ENCODE results near the gene HNRNPA3.
"Not testable (repeated sequence)": the region's sequence is repeated elsewhere in the genome, so short reads cannot be mapped to it uniquely, and the experiment has no call there.

Gene HNRNPA3

DNA sequence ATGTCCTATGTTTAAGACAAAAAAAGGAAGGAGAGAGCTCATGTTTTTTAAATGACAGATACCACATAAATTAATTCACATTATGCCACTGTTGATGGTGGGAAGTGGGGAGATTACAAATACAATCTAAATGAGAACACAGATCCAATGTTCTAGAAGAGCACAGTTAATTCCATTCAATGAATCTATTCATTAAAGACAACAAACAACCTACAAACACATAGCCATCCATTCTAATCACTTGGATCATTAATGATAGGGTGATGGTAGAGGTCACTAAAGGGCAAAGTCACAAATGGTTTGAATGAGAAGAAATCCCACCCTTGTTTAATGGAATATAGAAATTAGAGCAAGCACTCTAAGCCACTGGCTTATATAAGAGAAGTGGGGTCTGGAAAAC lies 21.7 kb downstream of the HNRNPA3 start:
- DNase-seq = no peak

DNA sequence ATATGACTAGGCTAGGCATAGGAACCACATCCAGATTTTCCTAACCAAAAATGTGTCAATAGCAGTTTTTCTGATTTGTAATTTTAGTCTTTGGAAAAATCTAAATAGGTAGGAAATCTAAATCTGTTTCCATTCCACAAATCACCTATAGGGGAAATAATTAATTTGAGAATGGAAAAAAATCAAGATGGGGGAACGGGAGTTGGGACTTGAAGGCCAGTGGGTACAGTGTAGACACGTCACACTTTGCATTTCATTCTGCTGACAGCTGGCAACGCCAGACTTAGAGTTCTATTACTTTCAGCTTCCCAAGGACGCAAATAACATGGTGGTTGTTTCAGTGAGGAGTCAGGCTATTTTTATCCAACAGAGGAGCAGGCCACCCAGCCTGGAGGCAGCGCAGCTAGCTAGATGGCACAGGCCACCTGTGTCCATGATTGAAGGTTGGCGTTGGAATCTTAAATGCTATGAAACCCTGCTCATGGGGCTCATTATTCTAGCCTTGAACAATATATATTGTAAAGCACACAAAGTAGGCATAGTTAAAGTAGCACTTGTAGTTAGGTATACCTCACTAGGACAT lies 23.4 kb downstream of the HNRNPA3 start:
- no peak for DNase-seq

DNA sequence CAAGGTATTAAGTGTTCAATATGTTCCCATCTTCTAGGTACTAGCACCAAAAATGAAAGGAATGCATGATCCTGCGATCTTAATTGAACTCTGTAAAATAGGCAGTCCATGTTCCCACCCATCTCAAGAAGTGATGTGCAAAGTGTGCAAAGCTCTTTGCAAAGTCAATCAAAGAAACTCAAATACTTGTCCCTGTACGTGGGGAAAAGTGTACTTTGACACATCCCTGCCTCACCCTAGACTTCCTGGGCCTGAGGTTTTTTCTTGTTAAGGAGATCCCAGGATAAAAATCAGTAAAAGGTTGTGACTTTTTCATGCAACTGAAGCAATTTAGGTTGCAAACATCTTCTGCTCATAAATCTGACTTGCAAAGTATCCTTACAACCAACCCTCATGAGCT lies 25.3 kb downstream of the HNRNPA3 start:
- no peak for DNase-seq

DNA sequence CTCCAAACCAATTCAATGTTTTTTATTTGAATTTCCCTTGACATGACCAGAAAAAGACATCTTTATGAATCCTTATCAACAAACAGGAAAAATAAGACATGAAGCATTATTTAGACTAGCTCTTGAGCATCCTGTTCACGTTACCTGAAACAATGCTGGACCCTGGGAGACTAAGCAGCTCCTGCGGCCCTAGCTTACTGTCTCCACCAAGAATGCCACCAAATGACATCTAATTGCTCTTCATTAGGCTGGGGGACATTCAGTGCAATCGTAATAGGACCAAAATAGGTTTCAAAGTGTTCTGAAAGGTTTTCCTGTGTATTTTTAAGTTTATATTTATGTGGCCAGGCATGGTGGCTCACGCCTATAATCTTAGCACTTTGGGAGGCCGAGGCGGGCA lies 26.5 kb downstream of the HNRNPA3 start:
- no peak for DNase-seq

DNA sequence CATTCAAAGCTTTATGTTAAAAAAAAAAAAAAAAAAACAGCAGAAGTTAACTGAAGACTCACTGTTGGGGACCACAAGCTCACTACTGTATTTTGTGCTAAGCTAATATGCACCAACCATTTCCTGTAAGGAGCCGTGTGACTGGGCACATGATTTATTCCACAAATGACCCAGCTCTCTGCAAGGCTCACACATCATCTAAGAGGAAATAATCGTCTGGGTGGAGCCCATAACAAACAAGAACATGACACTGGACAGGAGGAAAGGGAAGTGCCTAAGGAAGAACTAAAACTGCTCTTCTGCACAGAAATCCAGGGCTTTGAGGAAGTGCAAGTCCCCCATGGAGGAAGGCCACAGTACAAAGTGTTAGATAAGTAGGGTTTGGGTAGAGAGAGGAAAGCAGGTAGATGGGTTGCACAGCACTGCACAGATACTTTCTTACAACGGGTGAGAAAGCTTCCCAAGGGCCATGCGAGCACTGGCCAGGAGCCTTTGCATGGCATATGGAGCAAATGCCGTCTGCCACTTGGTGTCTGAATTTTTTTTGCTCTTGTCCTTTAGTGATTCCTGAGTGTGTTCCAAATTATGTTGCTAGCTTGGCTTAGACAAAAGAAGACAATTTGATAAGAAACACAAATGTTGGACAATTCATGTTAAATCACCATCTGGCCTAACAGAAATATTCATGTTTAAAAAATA lies 27.5 kb downstream of the HNRNPA3 start:
- peak; percentile 84 for DNase-seq

DNA sequence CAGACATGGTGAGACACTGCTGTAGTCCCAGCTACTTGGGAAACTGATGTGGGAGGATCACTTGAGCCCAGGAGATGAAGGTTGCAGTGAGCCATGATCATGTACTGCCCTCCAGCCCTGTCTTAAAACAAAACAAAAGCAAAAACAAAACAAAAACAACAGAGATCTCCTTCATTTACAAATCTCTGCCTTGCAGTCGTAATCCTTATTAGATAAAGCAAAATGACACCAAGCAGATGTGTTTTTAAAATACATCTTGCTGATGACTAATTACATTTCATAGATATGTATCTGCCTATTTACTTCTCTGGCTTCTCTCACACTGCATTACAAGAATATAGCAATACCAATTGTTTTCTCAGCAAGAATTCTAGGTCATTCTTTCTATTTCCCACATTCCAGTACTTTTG lies 29.1 kb downstream of the HNRNPA3 start:
- no peak for DNase-seq

DNA sequence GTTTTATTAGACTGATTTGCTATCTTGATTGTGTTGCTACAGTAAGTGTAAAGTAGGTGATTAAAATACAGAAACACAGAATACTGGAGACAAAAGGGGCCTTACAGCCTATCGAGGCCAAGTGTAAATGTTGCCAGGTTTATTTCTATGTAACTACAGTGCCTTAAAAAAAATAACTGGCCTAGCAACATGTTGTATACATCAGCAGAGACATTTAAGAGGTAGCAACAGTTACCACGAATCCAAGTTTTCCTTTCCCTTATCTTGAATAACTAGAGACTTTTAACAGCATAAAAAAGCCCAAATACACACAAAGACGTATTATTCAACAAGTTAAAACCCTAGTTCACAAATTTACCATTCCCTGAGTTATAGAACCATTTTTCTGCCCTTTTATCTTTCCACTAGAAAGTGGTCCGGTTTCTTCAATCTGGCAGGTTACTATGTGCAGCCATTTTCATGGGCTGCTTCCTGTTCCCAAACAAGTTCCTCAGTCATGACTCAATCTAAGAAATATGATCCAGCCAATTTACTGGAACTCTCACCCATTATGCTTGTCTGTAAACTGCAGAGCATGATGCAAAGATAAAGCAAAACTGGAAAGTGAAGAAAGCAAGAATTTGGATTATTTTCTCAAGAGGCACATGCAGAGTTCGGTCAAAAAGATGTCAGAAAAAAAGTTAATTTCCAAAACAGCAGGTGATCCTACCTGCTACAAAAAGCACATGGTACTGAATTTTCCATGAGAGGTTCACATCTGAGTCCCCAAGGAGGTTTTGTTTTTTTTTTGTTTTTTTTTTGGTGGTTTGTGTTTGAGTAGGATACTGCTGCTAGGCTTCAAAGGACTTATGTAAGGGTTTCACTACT lies 29.8 kb downstream of the HNRNPA3 start:
- DNase-seq = peak; percentile 14

DNA sequence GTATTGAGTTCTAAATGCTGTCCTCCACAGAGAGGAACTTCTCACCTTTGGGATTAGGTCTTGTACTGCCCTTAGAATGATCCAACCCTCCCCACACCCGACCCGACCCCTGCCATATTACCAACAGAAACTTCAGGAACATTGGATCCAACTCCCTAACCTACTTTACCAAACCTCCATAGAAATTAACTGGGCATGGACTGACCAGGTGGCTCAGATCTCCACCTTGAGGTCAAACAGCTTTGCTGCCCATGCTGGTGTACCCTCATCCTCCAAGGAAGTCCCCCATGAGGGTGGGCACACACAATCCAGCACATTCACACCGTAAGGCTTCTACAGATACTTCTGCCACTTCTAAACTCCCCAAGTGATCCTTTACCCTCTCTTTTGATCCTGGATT lies 30.5 kb downstream of the HNRNPA3 start:
- DNase-seq = no peak

DNA sequence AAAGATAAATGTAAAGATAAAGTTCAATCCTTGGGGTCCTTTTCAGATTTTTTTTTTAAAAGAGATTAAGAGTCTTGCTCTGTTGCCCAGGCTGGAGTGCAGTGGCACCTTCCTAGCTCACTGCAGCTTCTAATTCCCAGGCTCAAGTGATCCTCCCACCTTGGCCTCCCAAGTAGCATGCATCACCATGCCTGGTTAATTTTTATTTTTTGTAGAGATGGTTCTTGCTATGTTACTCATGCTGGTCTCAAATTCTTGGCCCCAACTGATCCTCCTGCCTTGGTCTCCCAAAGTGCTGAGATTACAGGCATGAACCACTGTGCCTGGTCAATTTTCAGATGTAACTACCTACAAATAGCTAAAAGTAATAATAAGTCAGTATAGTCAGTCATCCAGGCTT lies 30.9 kb downstream of the HNRNPA3 start:
- no peak for DNase-seq

DNA sequence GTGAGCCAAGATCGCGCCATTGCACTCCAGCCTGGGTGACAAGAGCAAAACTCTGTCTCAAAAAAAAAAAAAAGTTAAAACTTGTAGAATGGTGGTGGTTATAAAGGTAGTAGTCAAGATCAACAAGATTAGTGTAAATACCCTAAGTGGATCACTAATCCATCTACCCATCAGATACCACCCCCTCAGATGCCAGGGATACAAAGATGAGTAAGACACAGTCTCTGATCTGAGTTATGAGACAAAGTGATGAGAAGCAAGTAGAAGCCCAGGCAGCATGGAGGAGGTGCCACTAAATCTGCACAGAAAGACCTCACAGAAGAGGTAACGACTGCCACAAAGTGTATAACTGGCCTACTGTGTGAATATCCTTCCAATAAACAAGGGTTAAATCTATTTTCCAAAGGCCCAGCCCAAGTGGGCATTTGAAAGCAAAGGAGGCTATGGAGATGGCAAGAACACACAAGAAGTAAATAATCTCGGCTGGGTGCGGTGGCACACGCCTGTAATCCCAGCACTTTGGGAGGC lies 31.7 kb downstream of the HNRNPA3 start:
- no peak for DNase-seq

DNA sequence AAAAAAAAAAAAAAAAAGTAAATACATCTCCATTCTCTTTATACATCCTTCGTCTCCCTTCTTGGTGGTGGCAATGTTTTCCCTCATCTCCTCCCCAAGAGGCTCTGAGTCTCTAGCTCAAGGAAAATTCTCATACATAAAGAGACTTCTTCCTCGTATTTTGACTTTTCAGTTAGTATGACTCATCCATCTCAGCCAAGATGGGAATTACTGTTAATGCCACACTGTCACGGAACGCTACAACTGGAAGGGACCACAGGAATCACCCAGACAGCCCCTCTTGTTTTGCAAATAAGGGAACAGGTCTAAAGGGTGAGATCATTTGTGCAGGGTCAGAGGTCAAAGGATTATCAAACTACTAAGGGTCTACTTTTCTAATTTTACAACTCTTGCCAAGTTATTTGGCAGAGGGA lies 32.4 kb downstream of the HNRNPA3 start:
- DNase-seq = no peak

DNA sequence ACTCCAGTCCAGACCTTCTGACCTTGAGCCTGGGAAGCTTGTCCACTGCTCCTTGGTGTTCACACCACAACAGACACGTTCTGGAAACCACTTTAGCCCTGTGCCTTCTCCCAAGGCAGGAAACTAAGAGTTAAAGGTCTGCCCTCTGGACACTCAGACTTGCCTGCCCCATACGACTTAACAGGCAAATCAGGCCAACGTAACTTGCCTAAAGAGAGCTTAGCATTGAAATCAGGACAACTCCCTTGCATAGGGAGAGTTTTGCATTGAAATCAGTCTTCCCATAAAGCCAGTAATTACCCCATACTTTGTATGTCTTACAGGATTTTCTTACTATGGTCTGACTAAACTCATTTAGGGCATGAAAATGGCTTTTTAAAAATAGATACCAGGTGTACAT lies 33.4 kb downstream of the HNRNPA3 start:
- no peak for DNase-seq

DNA sequence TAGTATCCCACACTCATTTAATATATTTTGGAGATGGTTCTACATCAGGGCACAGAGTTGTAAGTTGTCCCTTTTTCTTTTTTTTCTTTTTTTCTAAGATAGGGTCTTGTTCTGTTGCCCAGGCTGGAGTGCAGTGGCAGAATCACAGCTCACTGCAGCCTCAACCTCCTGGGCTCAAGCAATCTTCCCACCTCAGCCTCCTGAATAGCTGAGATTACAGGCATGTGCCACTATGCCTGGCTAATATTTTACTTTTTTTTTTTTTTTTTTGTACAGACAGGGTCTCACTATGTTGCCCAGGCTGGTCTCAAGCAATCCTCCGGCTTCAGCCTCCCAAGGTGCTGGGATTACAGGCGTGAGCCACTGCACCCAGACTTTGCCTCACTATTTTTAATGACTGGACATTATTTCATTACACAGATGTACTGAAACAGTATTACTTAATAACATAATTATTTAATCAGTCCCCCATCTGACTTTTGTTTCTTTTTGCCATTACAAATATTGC lies 34.0 kb downstream of the HNRNPA3 start:
- not testable (repeated sequence) for DNase-seq

DNA sequence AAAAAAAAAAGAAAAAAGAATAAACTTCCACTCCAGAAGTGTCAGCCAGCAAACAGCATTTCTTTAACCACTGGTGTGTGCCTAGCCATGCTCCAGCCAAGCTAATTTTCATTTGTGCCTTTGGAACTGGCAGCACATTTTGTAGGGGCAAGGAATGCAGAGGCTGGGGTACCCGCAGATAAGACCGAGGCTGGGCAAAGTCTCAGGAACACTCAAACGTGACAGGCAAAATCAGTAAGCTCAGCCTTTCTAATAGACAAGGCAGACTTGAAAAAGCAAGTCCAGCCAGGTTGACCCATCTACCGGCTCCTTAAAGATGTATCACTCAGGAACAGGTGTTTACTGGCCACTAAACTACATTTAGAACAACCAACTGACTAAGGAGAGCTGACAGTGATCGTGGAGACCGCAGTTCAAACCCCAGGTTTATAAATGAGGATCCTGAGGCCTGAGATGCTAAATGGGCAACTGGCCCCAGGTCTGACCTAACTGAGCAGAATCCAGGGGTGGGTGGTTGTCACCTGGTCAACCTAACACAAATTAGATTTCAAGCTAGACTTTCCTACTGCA lies 35.2 kb downstream of the HNRNPA3 start:
- DNase-seq = no peak

DNA sequence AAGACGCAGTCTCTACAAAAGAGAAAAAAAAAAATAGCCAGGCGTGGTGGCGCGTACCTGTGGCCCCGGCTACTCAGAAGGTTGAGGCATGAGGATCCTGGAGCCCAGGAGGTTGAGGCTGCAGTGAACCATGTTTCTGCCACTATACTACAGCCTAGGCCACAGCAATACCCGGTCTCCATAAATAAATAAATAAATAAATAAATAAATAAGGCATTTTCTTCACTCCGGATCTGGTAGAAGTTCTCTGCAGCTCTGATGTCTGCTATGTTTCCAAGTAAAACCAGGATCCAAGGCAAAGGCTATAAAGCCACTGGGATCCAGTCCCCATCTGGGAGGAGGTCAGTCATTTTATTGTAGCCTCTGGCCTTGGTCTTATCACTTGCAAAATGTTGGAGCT lies 36.4 kb downstream of the HNRNPA3 start:
- DNase-seq = no peak

DNA sequence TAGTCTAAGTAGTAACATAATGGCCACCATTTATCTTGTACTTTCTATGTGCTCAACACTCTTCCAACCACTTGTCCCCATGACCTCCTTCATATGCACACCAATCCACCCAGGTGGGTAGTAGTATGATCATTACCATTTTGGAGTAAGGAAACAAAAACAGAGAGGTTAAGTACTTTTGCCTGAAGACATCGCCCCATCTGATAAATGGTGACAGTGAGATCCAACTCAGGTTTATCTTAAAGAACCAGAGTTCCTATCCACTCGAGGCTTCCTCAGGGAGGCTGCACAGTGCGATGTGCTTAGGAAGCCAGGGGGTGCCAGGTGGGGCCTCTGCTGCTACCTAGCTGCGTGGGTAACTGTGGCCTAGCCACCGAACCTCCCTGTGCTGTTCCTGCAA lies 37.9 kb downstream of the HNRNPA3 start:
- DNase-seq = no peak

DNA sequence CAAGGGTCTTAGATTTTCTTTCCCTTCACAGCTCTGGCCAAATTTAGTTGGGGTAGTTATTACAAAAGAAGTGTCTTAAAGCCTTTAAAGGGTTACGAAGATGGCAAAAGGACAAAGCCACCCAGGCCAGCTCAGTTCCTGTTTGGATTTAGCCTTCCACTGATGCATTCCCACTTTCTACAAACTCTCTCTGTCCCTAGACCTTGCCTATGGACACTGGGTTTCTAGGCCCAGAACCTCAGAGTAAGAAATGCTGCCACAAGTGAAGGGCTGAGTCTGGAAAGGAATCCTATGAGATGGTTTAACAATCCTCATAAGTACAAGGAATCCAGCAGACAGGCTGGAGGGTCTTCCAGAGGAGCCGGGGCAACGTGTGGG lies 38.6 kb downstream of the HNRNPA3 start:
- DNase-seq = no peak

DNA sequence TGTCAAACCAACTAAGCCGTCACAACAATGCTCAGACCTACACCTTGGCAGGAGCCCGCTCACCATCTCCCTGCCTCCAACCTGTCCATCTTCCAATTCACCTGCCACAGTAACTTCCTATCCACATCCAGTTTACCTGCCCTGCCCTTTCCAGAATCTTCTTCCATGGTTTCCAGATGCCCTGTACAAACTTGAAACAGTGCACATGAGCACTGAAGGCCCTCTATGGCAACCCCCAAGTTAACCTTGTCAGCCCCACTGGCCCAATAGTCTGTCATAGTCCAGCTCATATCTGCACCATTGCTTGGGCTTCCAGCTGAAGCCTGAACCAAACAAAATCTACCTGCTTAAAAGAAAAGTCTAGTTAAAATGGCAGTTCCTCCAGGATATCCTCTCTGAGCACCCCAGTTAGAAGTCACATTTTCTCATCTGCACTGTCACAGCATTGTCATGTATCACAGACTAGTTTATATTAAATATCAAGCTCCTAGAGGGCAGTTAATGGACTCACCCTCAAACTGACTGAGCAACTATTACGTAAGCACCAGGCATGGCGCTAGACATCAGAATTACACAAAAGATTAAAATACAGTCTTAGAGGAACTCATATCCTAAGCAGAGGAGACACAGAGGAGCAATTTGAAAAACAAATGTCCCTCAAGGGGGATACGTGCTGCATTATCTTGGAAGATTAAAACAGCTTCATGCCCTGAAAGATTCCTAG lies 40.4 kb downstream of the HNRNPA3 start:
- DNase-seq = peak; percentile 23

DNA sequence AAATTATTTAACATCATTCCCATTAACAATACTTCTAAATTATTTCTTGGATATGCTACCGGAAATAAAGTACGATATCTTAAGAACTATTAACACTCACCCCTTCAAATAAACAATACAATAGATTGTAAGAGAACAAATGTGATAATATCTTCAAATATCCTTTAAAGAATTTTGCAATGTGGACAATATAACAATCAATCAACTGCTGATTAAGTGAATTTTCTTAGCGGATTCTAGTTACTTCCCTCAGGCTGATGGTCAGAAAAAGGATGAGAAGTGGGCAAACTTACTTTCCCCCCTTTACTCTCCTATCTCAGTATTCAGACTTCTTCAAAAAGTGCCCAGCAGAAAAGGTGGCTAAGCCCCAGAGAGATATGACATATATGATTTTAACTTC lies 41.1 kb downstream of the HNRNPA3 start:
- no peak for DNase-seq

DNA sequence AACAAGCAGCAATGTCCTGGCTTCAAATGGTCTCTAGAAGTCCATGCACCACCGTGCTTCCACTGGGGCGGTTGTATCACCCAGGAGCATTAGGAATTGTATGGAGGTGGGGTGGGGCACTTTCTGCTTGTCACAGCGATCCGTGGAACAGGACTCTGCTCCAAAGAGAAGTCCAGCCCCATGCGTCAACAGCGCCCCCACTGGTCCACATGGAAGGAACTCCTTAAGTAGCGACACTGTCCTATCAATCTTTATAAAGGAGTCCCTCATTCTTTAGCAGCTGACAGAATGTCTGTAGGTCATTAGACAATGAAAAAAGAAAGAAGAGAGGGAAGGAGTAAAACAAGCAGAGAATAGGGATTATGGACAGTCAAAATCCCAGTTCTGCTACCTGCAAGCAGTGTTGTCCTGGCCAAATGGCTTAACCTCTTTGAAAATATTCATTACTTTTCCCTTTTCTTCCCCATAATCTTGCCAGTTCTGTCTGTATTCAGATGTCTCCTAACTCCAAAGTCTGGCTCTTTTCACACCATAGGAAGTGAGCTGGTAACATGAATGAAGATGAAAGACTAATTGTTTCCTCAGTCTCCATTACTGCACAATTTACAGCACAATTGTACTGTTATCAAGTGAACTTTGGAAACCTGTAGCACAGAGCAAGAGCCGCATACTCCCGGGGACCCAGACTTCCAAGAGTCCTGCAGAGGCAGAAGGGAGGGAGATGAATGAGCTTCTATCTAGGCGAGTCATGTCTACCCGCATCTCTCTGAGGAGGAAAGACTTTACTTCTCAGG lies 42.0 kb downstream of the HNRNPA3 start:
- DNase-seq = no peak

DNA sequence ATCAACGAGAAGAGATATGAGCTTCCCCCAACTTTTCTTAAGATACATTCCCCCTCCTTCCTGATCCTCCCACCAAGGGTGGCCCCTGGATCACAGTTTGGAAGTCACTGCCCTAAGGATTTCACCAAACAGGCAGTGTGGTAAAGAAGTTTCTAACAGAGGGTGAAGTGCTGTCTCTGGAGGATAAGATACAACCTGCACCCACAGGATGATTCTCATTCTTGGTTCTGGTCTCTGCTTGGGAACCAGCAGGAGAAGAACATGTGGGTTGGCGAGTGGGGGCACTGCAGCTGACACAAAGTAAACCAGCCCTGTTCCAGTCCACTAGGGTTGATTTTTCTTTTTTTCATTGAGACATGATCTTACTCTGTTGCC lies 42.6 kb downstream of the HNRNPA3 start:
- DNase-seq = no peak

DNA sequence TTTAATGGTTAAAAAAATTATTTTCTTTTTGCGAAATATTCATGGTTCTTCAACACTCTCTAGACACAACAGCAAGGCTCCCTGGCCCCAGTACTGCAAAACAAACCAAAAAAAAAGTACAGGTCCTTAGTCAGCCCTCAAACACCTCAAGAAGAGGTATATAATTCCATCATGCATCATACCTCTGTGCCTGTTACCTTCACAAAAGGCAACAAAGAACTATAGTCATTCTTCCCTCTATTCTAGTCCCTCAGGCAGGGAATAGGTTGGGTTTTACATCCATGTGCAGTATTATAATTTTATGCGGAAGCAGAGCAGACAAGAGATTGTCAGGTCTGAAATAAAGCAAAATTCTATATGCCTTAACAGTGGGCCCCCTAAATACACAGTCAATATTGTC lies 43.4 kb downstream of the HNRNPA3 start:
- no peak for DNase-seq

All from GF-D8 (cell line).